Measurements from ENCODE around the gene ZNF778.

- TF ChIP-seq CTCF (IDR thresholded peaks at IDR 0.05; ENCODE audit: borderline replicate concordance, extremely low read depth, low read length, poor library complexity, severe bottlenecking) (no peak), EZH2 (IDR thresholded peaks at IDR 0.05; ENCODE audit: borderline replicate concordance, low read depth, low read length, severe bottlenecking) (no peak)
These were observed 34.0 kb upstream of the ZNF778 start for GRCh38 chr16:89183463-89183862.
